Putamen (tissue), 1 donor: ENCODE results near the gene TCF7L2.

Source experiments
- DNase-seq: peaks from one replicate; pipeline ENCODE4 v3.0.0-alpha.2; 2016; ENCODE audit warnings: low spot score

Gene TCF7L2

DNA sequence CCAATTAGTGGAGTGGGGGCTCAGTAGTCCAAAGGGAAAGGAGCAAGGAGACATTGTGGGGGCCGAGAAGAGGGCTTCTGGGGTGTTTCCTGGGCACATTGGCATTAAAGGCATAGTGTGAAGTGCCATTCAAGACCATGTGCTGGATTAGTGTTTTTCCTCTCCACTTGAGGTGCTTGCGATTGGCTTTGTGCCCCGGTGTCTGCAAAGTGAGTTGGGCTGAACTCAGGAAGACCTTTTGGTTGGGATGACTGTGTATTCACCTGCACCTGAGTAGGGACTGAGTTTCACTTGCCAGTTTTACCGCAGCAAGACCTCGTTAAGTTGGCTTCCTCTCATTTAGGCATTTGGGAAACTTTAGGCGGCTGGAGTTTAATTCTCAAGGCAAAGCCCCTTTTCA, 73.0 kb downstream of the TCF7L2 start:
- no peak for DNase-seq

DNA sequence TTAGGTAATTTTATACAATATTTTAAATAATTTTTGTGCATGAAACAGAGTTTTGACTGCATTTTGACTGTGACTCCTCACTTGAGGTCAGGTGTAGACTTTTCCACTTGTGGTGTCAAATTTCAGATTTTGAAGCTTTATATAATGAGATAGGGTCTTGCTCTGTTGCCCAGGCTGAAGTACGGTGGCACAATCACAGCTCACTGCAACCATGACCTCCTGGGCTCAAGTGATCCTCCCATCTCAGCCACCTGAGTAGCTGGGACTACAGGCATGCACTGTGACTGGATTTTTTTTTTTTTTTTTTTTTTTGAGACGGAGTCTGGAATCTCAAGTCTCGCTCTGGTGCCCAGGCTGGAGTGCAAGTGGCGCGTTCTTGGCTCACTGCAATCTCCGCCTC, 74.9 kb downstream of the TCF7L2 start:
- no peak for DNase-seq

DNA sequence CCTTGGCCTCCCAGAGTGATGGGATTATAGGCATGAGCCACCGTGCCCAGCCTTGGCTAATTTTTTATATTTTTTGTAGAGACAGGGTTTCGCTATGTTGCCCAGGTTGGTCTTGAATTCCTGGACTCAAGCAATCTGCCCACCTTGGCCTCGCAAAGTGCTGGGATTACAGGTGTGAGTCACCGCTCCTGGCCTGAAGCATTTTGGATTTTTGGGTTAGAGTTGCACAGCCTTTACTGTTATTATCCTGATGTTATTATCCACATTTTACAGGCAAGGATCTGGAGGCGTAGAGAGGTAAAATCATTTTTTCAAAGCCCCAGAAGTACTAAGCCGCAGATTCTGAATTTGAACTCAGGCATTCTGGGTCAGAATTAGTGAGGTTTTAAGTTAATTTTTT, 75.4 kb downstream of the TCF7L2 start:
- no peak for DNase-seq

DNA sequence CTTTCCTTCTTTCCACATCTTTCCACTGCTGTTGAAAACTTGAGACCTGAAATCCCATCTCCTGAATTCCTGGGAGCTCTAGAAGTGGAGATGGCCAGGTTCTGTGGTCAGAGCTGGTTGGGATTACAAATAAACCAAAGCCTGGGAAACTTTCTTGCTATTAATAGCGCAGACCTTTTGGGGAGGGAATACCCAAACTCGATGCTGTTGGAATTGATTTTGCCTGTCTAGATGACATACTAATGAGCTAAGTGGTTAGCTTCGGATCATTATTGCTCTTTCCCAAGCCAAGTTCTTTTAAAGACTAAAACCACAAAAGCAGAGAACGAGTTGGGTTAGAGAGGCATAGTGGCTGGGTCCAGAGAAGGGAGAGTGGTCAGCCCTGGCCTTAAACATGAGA, 76.6 kb downstream of the TCF7L2 start:
- DNase-seq: no peak

DNA sequence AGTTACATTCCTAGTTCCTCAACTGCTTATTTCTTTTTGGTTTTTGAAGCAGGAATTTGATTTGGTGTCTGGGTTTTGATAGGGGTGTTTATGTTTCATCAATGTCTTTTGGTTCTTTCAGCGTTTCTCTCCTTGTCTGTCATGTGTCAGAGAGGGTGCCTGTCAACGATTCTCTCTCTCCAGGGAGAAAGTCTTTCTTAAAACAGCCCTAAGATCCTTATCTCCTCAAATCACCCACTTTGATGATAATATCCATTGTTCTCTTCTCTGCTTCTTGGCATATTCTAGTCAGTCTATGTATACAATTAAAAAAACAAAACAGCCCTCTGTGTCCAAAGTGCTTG, 77.2 kb downstream of the TCF7L2 start:
- DNase-seq: no peak

DNA sequence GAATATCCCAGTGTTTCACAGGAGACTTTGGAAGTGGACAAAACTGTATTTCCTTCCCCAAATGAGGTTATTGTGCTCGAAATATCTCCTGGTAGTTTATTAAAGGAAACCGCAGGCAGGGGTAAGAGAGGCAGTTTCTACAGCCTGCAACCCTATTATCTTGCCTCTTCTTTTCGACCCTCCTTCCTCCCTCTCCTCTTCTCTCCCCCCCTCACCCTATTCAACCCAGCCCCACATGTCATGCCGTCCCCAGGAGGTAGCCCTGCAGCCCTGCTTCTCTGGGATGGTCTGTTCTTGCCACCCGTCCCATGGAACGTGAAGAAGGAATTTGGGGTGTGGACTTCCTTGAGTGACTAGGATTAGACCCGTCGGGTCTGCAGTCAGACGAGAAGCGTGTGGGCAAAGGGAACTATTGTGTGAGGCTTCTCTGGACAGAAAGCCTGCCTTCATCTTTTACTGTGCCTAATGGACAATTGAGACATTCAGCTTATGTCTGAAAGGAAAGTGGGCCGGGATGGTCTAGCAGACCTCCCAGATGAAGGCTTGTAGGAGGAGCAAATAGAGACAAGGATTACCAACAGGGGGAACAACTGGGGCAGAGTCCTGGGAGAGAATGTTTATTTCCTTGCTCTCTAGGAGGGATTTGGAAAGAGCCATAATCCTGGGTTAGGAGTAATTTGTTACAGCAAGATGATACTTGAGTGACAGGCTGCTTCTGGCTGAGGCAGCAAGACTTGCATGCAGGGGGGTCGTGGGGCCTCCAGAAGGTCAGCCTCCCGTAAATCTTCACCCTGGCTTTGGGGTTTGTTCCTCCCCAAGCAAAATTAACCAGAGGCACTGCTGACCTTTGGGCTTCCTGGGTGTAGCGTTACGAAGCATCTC, 77.8 kb downstream of the TCF7L2 start:
- DNase-seq: peak; percentile 56

DNA sequence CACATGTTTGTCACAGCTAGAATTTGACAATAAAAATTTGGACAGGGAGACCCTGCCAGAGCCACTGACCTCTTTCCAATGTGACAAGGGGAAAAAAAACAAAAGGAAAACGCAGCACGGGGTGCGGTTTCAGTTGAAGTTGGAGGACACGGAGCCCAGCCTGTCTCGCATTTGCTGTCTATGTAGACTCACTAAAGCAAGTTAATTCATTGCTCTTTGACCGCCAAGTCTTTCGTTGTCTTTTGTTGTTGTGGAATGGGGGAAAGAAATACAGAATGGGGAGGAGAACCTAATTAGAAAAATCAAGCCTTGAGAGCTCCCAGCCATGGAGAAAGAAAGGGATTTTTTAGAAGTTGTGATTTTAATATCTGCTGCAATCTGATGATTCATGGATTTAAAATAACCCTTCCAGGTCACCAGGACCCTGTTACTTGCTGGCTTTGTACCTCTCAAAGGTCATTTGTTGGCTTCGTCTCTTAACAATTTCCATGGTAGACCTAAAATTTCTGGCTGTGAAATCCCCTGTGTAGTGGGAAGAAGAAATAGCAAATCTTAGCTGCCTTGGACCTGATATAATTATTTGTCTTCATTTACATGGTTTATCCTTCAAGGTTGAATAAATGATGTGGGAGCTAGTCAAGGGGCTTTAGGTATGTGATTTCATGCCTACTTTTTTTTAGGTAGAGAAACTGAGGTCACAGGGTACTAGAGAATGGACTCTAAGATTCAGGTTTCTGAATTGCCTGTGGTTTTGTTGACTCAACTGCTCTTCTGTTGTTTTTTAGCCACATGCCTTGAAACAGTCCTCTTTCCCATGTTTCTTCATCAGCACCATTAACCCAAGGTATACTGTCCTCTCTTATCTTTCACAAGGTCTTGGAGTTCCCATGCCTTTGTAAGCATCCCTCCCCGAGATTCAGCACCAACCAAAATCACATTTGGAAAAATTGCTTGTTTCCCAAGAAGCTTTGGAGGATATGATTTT, 78.7 kb downstream of the TCF7L2 start:
- peak; percentile 34 for DNase-seq

DNA sequence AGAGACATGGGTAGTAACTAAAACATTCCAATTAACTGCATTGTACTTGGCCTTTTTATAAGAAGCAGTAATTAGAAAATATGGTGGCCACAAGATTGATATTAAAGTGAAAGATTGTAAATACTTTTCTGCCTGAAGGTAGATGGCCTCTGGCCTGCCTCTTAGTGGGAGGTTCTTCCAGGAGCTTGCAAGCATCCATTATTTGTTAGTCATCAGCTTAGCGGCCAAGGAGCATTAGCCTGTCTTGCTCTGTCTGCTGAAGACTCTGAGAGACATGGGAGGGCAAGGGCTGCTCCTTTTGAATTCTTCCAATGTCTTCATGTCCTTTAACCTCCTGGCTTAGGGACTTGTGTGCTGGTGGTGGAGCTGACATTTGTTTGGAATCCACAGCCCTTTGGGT, 80.4 kb downstream of the TCF7L2 start:
- DNase-seq: no peak

DNA sequence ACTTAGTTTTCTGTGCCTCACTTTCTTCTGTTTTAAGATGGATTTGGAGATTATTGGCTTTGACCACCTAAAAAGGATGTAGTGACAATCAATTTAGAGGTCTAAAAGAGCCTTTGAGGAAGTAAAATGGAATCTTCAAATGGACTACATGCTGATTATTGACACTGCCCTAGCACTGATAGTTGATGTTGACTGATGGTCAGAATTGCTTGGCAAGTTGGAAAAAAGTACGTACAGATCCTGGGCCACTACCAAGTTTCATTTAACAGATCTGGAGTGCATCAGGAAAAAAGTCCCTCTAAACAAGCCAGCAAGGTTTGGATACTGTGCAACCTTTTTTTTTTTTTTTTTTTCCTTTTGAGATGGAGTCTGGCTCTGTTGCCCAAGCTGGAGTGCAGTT, 81.1 kb downstream of the TCF7L2 start:
- DNase-seq: no peak

DNA sequence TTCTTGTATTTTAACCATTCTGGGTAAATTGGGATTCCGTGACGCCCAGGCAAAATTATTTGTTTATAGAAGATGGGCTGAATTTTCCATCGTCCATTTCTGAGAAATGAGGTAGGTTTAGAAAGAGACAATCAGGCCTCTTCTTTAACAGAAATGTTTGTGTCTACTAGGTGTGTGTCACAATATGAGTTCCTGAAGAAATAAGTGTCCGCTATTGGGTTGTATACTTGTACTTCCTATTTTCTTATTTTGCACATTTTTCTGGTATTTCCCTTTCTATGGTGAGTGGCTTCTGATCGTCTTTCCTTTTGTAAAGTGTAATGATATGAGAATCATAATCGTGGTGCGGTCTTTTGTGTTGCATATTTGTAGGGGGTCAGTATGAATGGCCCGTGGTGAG, 83.9 kb downstream of the TCF7L2 start:
- no peak for DNase-seq

DNA sequence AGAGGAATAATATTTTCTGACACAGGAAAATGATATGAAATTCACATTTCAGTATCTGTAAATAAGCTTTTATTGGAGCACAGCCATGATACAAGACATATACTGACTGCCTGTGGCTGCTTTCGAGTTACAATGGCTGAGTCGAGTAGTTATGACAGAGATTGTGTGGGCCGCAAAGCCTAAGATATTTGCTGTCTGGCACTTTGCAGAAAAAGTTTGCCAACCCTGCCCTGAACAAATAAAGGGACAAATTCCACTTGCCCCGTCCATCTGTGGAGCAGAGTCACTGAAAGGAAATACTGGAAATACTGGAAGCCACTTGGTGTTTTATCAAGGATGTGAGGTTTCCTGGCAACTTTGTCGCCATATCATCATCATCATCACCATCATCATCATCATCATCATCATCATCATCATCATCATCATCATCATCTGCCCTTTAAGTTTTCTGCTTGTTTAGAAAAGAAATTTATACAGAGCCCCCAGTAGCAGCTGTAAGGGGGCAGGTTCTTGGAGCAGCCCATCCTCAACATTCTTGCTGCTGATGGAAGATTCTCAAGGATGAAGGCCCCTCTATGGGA, 85.8 kb downstream of the TCF7L2 start:
- DNase-seq: no peak

DNA sequence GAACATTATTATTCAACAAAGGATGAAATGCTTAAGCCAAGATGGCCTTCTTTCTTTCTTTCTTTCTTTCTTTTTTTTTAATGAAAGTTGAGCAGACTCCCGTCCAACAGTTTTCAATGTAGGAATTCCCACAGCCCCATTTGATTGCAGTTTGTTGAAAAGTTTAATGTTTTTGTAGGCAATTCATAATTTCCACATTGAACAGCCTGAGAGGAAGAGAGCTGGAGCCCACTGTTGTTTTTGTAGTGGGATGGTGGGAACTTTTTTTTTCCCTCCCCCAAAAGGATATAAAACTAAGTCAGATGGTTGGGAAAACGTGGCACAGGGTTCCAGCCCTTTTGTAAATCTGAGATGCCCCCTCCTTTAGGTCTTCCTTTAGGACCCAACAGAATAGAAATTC, 86.6 kb downstream of the TCF7L2 start:
- no peak for DNase-seq

DNA sequence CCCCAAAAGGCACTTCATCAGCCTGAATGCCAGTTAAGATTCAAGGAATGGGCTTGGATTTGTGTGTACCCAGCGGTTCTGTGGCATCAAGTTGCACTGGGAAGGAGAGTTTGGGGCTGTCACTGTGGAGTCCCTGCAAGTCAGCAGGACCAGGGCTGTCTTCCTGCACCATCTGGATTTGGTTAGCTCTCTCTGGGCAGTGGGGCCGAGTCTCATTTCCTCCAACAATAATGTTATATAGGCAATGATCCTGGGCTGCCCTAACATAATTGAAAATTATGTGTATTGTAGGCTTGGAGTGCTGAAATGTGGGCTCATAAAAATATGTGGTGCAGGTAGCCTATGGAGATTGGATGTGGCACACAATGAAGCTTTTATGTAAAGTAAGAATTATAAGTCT, 87.2 kb downstream of the TCF7L2 start:
- no peak for DNase-seq

DNA sequence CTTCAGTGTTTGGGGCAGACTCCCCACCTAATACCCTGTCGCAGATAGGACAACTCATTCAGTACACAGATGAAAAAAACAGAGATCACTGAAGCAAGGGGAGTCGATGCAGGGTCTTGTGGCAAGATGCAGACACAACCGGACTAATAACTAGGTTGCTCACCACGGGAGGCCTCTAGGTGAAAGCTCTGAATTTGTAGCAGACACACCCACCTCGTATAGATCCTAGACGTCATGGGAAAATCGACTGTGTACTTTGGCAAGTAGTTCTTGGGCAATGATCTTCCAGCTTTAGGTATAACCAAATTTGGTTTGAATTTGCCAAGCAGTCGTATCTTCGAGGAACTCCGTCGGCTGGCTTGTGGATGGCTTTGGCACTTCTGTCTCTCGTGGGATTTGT, 88.1 kb downstream of the TCF7L2 start:
- no peak for DNase-seq

DNA sequence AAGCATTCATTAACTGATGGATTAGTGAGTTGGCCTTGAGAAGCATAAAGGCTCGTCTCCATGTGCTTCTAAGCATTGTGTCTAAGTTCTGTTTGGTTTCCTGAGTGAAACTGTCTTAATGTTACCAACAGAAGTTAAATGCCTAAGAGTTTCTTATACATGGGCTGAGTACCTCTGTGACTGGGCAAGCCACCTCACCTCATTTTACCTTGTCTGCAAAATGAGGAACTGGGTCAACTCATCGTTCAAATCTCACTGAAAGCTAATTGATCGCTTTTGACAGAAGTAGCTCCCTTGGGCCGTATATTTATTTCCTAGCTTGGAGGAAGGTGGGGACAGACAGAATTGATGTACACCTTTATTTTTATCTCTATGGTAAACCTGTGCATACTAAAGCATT, 88.9 kb downstream of the TCF7L2 start:
- no peak for DNase-seq

DNA sequence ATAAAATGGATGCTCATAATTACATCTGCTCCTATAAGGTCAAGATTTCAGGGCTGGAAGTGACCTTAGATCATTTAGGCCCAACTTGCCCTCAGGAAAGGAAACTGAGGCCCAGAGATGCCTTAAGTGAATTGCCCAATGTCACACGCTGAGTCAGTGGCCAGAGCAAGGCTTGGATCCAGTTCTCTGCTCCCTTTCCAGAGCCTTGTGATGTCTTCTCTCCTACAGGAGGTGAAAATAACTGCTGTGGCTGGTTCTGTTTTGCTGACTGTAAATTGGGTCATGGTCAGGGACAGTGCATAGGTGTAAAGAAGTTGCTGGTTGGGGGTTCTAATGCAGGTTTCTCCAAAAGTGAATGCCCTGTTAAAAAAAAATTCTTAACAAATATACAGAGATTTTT, 91.3 kb downstream of the TCF7L2 start:
- DNase-seq: no peak

DNA sequence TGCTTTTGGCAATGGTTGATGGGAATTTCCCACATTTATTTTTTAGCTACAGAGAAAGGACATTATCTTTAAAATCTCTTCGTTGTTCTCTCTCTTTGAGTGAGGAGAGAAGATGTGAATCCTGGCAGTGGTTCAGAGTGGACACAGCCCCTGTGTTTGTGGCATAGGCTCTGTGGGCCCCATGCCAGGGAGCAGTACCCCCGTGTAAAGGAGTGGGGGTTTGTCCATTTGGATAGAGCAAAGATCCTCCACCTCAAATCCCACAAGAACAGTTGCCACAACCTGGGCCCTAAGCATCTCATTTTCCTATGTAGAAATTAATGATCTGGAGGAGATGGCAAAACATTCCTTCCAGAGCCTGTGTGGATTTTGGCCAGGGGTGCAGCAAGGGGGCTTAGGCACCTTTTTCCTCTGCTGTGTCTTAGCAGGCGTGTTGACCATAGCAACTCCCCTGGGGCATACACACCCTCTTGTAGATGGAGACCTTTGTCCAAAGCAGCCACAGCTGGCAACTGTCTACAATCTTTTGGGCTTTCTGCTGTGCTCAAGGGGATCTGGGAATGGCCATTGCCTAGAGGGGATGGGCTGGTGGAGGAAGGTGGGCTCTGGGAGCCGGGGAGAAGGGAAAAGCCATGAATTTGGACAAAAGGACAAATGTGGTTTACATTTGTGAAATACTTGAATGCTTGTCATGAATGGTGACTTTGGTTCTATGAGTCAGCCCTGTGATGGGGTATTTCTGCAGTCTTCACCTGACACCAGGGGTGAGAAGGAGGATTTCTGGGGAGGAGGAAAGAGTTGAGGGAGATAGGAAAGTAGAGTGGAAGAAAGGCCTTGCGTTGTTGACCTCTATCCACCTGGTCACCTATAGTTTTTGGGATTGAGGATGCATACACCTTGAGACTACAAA, 92.0 kb downstream of the TCF7L2 start:
- DNase-seq: no peak

DNA sequence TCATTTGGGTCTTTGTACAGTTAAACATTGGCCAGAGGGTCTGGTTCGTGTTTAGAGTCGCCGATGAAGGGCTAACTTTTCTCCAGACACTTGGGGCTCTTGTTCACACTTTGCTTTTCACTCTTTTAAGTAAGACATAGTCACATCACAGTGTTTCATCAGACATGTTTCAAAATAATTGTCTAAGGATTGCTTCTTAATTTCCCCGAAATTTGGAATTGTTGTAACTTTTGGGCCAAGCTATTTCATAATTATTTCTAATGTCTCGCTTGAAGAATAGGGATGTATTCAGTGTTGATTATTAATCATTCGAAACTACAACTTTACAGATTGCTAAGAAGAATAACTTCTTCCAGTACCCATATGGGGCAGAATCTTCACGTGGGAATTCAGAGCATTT, 92.8 kb downstream of the TCF7L2 start:
- DNase-seq: no peak

DNA sequence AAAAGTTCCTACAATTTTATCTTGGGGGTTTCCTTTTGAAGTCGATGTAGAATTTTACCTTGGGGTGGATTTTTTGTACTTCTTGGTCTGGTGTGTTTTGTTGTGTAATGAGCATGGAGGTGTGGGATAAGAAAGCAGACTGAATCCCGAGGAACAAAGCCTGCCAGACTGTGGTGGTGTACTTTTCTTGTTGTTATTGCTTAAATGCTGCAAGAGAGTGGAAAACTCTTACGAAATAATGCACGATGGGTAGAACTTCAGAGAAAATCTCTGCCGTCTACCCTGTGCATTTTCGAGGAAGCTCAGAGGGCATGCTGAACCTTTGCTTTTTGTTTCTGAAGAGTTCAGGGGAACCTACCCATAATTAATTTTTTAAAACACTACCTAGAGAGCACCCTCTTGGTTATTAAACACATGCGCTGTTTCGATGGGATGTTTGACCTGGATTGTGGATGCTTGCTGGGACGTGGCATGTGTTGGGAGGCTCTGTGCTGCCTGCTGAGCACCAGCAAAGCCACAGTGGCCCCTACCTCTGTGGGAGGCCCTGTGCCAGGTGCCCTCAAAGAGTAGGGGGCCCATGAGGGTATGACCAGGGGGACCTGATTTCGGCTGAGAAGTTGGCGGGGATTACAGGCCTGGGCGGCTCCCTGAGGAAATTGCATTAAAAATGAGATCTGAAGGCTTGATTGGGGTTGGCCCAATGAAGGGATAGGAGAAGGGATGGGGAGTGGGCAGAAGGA, 94.1 kb downstream of the TCF7L2 start:
- no peak for DNase-seq

DNA sequence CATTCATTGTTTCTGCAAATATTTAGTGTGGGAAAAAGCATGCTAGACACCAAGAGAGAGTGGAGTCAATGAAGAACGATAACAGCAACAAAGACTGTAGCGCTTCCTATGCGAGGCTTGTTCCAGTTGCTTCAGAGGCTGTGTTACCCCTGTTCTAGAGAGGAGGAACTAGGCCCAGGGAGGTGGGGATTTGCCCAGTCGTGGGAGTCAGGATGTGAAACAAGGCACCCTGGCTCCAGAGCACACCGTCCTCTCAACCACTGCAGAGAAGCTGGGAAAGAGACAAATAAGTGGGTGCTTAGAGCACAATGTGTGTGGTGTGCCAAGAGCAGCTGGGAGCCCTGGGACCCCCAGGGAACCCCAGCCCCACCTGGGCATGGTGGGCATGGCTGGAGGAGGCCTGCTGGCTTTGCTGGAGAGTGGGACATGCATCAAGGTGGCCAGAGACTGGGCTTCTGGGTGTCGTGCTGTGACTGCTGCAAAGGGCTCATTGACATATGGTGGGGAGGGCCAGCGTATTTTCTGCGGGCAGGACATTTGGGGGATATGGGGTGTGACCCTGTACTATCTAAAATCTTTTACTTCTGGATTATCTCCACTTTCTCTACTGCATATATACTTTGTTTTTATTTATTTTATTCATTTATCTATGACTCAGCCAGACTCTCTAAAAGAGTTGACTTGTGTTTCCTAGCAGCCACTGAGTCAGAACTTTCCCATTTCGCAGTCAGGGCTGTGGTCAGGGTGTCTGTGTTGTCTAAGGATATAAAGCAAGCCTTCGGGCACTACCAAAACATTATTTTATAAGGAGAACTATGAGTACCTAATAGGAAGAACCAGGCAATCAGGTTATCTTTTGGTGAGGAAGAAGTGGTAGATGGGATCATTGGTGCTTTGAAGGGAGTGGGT, 95.4 kb downstream of the TCF7L2 start:
- no peak for DNase-seq
